GM19099 (cell line): ENCODE data around the gene LMTK3.

Source experiments
- POLR2A ChIP-seq: IDR thresholded peaks from 3 replicates; pipeline ENCODE4 v1.6.1; 2011; ENCODE audit warnings: low read depth; ENCODE audit not compliant: insufficient read length; ENCODE audit errors: extremely low read depth

Gene LMTK3, protein sequence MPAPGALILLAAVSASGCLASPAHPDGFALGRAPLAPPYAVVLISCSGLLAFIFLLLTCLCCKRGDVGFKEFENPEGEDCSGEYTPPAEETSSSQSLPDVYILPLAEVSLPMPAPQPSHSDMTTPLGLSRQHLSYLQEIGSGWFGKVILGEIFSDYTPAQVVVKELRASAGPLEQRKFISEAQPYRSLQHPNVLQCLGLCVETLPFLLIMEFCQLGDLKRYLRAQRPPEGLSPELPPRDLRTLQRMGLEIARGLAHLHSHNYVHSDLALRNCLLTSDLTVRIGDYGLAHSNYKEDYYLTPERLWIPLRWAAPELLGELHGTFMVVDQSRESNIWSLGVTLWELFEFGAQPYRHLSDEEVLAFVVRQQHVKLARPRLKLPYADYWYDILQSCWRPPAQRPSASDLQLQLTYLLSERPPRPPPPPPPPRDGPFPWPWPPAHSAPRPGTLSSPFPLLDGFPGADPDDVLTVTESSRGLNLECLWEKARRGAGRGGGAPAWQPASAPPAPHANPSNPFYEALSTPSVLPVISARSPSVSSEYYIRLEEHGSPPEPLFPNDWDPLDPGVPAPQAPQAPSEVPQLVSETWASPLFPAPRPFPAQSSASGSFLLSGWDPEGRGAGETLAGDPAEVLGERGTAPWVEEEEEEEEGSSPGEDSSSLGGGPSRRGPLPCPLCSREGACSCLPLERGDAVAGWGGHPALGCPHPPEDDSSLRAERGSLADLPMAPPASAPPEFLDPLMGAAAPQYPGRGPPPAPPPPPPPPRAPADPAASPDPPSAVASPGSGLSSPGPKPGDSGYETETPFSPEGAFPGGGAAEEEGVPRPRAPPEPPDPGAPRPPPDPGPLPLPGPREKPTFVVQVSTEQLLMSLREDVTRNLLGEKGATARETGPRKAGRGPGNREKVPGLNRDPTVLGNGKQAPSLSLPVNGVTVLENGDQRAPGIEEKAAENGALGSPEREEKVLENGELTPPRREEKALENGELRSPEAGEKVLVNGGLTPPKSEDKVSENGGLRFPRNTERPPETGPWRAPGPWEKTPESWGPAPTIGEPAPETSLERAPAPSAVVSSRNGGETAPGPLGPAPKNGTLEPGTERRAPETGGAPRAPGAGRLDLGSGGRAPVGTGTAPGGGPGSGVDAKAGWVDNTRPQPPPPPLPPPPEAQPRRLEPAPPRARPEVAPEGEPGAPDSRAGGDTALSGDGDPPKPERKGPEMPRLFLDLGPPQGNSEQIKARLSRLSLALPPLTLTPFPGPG (N-terminal part only)

GRCh38 chr19:48511800-48512503 is at the start of gene LMTK3:
LMTK3 (minus strand) TSS chr19:48511835; CDS start chr19:48511576, 259 bp downstream.
- TF ChIP-seq POLR2A, result no peak

GRCh38 chr19:48561412-48561811 is 49.8 kb upstream of the LMTK3 start:
- no peak for TF ChIP-seq POLR2A

DNA sequence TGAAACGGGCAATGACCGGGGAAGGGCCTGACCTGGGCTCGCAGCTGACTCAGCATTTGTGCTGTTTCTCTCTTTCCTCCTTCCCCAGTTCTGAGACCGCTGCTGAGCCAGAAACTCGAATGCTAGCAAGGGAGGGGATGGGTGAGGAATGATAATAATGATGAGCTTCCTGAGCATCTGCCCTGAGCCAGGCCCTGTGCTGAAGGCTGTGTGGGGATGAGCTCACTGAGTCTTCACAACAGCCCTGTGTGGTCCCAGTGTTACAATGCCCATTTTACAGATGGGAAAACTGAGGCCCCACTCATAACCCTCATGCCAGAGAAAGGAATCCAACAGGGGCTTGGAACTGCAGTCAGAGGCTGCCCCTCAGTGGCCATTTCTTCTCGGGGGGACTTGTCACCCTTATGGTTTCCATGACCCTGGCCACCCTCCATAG is 48.5 kb upstream of the LMTK3 start:
- no peak for TF ChIP-seq POLR2A

- no peak for TF ChIP-seq POLR2A
Measured at GRCh38 chr19:48558018-48558684, 46.5 kb upstream of the LMTK3 start.

DNA sequence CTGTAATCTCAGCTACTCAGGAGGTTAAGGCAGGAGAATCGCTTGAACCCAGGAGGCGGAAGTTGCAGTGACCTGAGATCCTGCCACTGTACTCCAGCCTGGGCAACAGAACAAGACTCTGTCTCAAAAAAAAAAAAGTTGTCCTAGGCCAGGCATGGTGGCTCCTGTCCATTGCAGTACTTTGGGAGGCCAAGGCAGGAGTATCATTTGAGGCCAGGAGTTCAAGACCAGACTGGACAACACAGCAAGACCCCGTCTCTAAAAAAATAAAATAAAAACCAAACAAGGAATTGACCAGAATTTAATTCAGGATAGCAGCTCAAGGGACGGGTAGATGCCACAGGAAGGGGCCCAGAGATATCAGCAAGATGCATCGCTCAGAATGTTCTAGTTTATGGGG is 45.2 kb upstream of the LMTK3 start:
- TF ChIP-seq POLR2A, result no peak

DNA sequence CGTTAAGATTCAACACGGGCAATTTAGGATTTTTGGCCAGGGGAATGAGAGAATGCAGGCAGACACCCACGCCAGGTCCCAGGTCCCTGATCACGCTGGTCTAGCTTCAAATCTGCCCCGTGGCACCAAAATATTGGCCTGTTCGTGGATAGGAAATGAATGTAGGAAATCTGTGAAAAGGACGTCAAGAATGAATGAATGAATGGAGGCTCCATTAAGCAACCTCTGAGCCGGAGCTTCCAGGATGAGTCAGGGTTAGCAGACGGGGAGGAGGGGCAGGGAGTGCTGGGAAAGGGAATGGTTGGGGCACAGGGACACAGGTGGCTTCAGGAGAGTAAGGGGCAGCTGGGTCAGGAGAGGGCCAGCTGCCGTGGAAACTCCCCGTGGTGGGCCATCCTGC is 44.5 kb upstream of the LMTK3 start:
- TF ChIP-seq POLR2A, result no peak

DNA sequence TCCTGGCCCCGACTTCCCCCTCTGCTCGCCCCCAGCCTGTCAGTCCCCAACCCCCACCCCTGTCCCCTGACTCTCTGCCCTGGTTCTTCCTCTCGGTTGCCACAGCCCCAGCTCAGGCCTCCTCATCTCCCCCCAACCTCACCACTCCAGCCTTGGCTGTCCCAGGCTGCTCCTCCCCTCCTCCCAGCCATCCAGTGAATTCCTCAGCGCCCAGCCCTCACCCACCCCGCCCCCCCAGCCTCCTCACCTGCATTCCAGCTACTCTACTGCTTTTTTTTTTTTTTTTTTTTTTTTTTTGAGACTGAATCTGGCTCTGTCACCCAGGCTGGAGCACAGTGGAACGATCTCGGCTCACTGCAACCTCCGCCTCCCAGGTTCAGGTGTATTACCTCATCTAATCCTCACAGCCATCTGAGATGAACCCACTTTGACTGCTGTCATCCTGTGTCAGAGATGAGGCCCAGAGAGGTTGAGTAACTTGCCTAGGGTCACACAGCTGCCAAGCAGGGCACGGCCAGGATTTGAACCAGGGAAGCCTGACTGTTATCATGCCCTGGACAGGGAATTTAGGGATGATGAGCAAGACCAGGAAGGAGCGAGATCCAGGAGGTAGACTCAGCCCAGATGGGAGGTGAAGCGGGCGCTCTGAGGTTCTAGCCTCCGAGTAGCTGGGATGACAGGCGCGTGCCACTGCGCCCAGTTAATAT is 42.9 kb upstream of the LMTK3 start:
- no peak for TF ChIP-seq POLR2A

DNA sequence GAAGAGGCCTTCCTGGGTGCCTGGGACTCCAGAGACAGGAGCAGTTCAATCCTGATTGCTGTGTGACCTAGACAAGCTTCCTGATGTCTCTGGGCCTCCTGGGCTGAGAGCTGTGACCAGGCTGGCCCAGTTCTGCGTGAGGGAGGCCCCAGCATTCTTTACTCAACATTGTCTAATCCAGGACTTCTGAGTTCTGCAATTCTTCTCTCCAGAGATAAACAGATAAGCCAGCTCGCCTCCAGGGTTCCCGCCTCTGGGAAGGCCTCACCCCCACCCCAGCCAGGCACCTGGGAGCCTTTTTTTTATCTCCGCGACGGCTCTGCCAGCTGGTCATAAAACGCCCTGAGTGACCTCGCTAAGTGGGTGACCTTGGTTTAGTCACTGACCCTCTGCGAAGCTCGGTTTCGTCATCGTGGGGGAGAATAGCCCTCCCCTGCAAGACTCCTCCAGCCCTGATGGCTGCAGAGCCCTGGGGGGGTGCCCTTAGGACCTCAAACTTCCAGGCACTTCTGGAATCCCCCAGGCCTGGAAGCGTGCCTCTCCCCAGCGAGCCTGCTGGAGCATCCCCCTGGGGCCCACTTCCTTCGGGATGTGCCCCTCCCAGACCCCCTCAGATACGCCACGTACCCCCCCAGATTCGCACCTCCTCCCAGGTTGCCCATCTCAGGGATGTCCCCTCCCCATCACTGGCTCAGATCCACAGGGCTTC is 42.2 kb upstream of the LMTK3 start:
- no peak for TF ChIP-seq POLR2A

DNA sequence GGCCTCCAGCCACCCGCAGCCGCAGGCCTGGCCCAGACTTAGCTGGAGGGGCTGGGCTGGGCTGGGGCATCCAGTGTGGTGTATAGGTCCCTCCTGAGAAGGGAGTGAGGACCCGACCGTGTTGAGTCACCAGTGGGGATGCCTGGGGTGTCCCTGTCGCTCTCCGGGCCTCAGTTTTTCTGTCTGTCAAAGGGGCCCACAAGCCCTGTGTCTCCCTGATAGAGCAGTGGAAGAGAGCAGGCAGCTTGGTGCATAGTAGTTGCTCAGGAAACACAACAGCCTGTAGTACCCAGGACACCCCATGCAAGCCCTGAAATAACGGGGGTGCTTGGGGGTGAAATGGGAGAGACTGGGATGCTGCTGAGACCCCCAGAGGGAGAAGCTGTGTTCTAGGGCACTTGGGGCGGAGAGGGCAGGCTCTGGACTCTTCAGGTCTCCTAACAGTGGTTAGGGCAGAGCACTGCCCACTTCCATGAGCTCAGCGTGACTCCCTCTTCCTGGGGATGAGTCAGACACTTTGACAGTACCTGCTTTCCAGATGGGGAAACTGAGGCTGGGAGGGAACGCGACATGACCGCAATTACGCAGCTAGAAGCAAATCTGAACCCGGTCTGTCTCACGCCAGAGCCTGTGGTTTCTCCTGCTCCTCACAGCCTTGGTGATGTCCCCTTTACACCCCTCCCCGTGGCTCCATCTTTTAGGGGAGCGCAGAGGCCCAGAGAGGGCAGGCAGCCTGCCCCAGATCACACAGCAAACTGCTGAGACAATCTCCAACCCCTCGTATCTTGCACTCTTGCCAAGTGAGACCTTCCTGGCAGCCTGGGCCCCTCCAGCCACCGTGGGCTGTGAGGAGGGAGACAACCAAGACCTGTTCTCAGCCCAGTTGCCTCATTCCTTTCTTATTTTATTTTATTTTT is 41.0 kb upstream of the LMTK3 start:
- TF ChIP-seq POLR2A, result no peak

GRCh38 chr19:48551437-48552302 is 40.0 kb upstream of the LMTK3 start, which contains the start of gene SULT2B1:
SULT2B1 (plus strand) TSS chr19:48552172; CDS start chr19:48552253, 81 bp downstream.
- no peak for TF ChIP-seq POLR2A

GRCh38 chr19:48549380-48549779 is 37.7 kb upstream of the LMTK3 start:
- no peak for TF ChIP-seq POLR2A
